Parathyroid adenoma (tissue), 2 donors: ENCODE measurements around the gene ARHGAP33.

Source experiments
- H2AFZ ChIP-seq: fragments of 300-600 bp; sonication (generic); one replicate; pipeline ENCODE4 v1.7.0; 2017; ENCODE audit warnings: antibody characterized with exemption, mild to moderate bottlenecking
- H3K27ac ChIP-seq: fragments of 300-600 bp; sonication (generic); one replicate; pipeline ENCODE4 v1.7.0; 2017
- H3K27me3 ChIP-seq: fragments of 300-600 bp; sonication (generic); one replicate; pipeline ENCODE4 v1.7.0; 2017; ENCODE audit warnings: low read length; ENCODE audit not compliant: control insufficient read depth, insufficient read depth
- H3K36me3 ChIP-seq: fragments of 300-600 bp; sonication (generic); one replicate; pipeline ENCODE4 v1.7.0; 2017; ENCODE audit warnings: low read length; ENCODE audit not compliant: control insufficient read depth, insufficient read depth
- H3K4me1 ChIP-seq: fragments of 300-600 bp; sonication (generic); one replicate; pipeline ENCODE4 v1.7.0; 2017; ENCODE audit warnings: control low read depth
- H3K4me2 ChIP-seq: fragments of 300-600 bp; sonication (generic); one replicate; pipeline ENCODE4 v1.7.0; 2017; ENCODE audit warnings: low read length
- H3K4me3 ChIP-seq: fragments of 300-600 bp; sonication (generic); one replicate; pipeline ENCODE4 v1.7.0; 2017; ENCODE audit warnings: low read depth, low read length
- H3K79me2 ChIP-seq: fragments of 300-600 bp; sonication (generic); one replicate; pipeline ENCODE4 v1.7.0; 2017; ENCODE audit warnings: control low read depth
- H3K9ac ChIP-seq: fragments of 300-600 bp; sonication (generic); one replicate; pipeline ENCODE4 v1.7.0; 2017; ENCODE audit warnings: mild to moderate bottlenecking
- H3K9me3 ChIP-seq: fragments of 300-600 bp; sonication (generic); one replicate; pipeline ENCODE4 v1.7.0; 2017; ENCODE audit warnings: low read length; ENCODE audit not compliant: control insufficient read depth
- TF ChIP-seq, protein P1 (sequence below): fragments of 300-600 bp; sonication (generic); IDR thresholded peaks from one replicate; pipeline ENCODE4 v1.7.0; 2017; ENCODE audit warnings: antibody characterized with exemption, mild to moderate bottlenecking
- donor health status: primary hyperparathyroidism.

The ARHGAP33 gene

DNA sequence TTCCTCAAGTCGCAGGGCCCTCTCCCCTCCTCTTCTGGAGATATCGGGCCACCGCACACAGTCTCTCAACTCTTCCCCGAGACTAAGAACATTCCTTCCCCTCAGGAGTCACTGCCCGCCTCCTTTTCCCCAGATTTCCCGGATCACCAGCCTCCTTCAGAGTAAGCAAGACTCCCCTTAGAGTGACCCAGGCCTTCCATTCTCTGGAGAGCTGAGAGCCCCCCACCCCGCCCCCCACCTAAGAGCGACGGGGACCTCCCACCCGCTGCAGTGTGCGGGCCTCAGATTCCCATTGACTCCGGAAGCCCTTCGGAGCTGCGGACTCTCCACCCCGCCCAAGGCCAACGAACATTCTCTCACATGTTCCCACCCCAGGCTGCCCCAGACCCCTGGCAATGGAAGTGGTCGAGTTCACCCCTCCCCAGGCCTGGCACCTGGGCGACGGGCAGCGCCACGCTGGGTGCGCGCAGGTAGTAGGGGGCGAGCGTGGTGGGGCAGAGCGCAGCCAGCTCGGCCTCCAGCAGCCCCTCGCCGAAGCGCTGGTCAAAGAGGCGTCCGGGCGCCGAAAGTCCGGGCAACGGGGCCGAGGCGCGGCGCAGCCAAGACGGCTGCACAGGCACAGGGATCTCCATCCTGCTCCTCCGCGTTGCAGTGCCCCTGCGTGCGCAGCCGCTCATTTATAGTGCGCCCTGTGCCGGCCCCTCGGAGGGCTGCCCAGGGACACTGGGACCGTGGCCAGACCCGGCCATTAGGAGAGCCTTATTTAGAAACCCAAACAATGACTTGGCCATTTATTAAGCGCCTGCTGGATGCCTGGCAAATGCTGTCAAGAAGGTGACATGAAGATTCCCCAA, 18.8 kb upstream of the ARHGAP33 start, which contains the start of gene HSPB6:
Gene HSPB6 (minus strand): TSS at position 653 of the 854 bp plus-strand sequence. CDS start 21 bp downstream, at position 632.
- H3K9ac ChIP-seq: no peak within 1 kb of the TSS
- peak within 1 kb of the TSS; percentile 98 for H3K4me3 ChIP-seq
- H3K9me3 ChIP-seq: no peaks in the 10 kb centered on the region
- H3K4me1 ChIP-seq: peaks cover 10% of the 10 kb centered on the region
- TF ChIP-seq, protein P1, sequence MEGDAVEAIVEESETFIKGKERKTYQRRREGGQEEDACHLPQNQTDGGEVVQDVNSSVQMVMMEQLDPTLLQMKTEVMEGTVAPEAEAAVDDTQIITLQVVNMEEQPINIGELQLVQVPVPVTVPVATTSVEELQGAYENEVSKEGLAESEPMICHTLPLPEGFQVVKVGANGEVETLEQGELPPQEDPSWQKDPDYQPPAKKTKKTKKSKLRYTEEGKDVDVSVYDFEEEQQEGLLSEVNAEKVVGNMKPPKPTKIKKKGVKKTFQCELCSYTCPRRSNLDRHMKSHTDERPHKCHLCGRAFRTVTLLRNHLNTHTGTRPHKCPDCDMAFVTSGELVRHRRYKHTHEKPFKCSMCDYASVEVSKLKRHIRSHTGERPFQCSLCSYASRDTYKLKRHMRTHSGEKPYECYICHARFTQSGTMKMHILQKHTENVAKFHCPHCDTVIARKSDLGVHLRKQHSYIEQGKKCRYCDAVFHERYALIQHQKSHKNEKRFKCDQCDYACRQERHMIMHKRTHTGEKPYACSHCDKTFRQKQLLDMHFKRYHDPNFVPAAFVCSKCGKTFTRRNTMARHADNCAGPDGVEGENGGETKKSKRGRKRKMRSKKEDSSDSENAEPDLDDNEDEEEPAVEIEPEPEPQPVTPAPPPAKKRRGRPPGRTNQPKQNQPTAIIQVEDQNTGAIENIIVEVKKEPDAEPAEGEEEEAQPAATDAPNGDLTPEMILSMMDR: no peak
- peak within 1 kb of the TSS; percentile 98 for H2AFZ ChIP-seq
- peak within 1 kb of the TSS; percentile 70 for H3K4me2 ChIP-seq
- H3K79me2 ChIP-seq: peaks cover 12% of the 10 kb centered on the region
- peak within 1 kb of the TSS; percentile 96 for H3K27ac ChIP-seq
- H3K27me3 ChIP-seq: no peaks in the 10 kb centered on the region
- no peaks in the 10 kb centered on the region for H3K36me3 ChIP-seq

DNA sequence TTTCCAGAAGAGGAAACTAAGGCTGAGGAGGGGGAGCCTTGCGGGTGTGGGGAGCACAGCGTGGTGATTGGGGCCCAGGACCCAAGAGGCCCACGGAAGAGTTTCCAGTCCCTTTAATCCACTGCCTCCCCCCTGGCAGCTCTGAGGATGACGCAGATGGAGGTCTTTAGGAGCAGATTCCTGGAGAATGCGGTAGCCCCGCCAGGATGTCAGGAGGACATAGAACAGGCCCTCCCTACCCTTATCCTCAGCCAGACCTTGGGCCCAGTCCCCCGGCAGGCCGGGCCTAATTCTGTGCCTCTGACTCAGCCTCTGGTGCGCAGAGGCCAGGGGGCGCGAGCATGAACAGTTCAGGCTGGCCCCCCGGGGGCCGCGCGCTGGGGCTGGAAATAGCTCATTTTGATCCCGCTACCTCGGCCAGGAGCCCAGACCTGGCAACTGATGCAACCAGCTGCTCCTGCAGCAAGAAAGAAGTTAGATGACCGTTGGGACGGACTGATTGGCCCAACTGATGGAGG, 18.1 kb upstream of the ARHGAP33 start:
- Histone ChIP-seq H3K27me3 (no peaks in the 10 kb centered on the region), H3K36me3 (no peaks in the 10 kb centered on the region), H3K27ac (peak overlapping the region; percentile 11), H3K4me1 (peaks cover 10% of the 10 kb centered on the region), H3K9ac (no peak overlapping the region), H3K9me3 (no peaks in the 10 kb centered on the region), H2AFZ (peak overlapping the region; percentile 98), H3K79me2 (peaks cover 12% of the 10 kb centered on the region), H3K4me2 (peak overlapping the region; percentile 70), H3K4me3 (peak overlapping the region; percentile 98)
- TF ChIP-seq, protein P1: no peak

DNA sequence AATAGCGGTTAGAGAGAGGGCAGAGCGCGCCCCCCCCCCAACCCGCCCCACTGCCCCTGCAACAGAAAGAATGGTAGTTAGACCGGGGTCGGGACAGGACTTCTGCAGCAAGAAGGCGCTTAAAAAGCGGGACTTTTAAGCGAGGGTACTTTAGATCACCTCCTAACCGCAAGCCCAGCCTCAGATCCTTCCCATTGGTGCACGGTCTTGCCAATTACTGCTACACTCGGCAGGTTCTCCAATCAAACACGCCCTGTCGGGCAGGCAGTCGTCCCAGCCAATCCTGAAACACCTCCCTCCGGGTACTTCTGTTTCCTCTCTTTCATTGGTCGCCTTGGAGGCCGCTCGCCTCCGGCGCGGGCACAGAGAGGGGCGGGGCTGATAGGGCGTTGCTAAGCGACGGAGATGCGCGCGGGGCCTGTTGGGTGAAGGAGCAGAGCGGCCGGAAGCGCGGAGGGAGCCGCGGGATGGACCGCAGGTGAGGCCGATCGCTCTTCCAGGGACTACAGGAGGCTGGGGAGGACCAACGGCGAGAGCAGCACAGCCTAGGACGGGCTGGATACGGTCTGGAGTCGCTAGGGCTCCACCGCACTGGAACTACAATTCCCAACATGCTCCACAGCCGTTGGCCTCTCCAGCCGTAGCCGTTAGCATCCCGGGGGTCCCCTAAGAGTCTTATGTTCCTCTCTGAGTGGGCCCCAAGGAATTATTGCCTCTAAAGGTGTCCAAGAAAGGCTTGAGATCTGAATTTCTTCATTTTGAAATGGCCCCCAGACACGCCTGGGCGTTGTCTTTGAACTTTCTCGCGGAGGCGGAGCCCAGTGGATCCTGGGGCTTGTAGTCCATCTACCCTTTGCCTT, 17.4 kb upstream of the ARHGAP33 start, which contains the start of gene PROSER3:
Gene PROSER3 (plus strand): TSS at position 428 of the 860 bp plus-strand sequence. CDS start 40 bp downstream, at position 468.
- peaks cover 10% of the 10 kb centered on the region for H3K4me1 ChIP-seq

DNA sequence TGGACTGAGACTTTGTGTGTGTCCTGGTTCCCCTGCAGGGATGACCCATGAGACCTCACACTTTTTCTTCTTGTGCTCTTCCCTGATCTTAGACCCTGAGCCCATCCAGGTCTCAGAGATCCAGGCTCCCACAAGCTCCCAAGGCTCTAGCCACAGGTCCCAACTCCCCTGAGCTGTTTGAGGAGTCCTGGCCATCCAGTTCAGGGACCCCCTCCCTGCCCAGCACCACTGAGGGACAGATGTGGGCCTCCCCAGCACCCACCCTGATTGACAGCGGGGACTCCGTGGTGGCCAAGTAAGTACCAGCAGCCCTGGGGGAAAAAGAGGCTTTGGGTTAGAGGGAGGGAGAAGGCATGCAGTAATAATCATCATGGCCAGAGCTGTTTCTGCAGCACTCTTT, 15.7 kb upstream of the ARHGAP33 start:
- H3K36me3 ChIP-seq: no peaks in the 10 kb centered on the region
- H3K27me3 ChIP-seq: no peaks in the 10 kb centered on the region
- no peak overlapping the region for H3K4me3 ChIP-seq
- H2AFZ ChIP-seq: no peak overlapping the region
- no peak overlapping the region for H3K9ac ChIP-seq
- TF ChIP-seq, protein P1: no peak
- peaks cover 10% of the 10 kb centered on the region for H3K4me1 ChIP-seq
- no peaks in the 10 kb centered on the region for H3K9me3 ChIP-seq
- H3K4me2 ChIP-seq: no peak overlapping the region
- no peak overlapping the region for H3K27ac ChIP-seq
- peaks cover 12% of the 10 kb centered on the region for H3K79me2 ChIP-seq

More for the DNA sequence above, 17.4 kb upstream of the ARHGAP33 start, which contains the start of gene PROSER3:
- Histone ChIP-seq H3K27me3 (no peaks in the 10 kb centered on the region), H3K79me2 (peaks cover 12% of the 10 kb centered on the region), H3K4me2 (peak within 1 kb of the TSS; percentile 72), H3K27ac (peak within 1 kb of the TSS; percentile 96), H2AFZ (peak within 1 kb of the TSS; percentile 98), H3K9me3 (no peaks in the 10 kb centered on the region), H3K4me3 (peak within 1 kb of the TSS; percentile 98), H3K9ac (peak within 1 kb of the TSS; percentile 82), H3K36me3 (no peaks in the 10 kb centered on the region)
- TF ChIP-seq, protein P1: no peak
